Naive thymus-derived CD4-positive, alpha-beta T cell (primary cell): ENCODE results near the gene VMAC. TPM values are rescaled to one million over a fixed set of nuclear protein-coding genes. Genes with fewer than 3 reads are reported as not detected.

ENCODE experiments used
- ATAC-seq: fragments of 150-1000 bp; cut with Tn5 transposase; 2 replicates; pipeline ENCODE4 v1.10.0; 2021; ENCODE audit warnings: mild to moderate bottlenecking, moderate library complexity
- CTCF ChIA-PET: fragments of 350-600 bp; sonication (Branson Sonifier 250); formaldehyde crosslinking; loops from one replicate; lab custom pipeline; 2021; ENCODE audit warnings: antibody characterized with exemption; lab: Charles Lee
- POLR2A ChIA-PET: fragments of 350-600 bp; sonication (Branson Sonifier 250); formaldehyde crosslinking; loops from one replicate; lab custom pipeline; 2021; ENCODE audit warnings: antibody characterized with exemption, inconsistent platforms; lab: Charles Lee
- DNase-seq, 9 donors: peaks; one replicate each; pipeline versions ENCODE4 v3.0.0 to v3.0.0-alpha.2; 2020 to 2022; ENCODE audit warnings: mixed read lengths in 1 of 9
- H3K27ac ChIP-seq: one replicate; pipeline ENCODE4 v1.7.0; 2013; ENCODE audit warnings: mild to moderate bottlenecking, low read depth, low read length, moderate library complexity
- H3K27me3 ChIP-seq, 2 donors: one replicate each; pipeline ENCODE4 v1.7.0; 2013; ENCODE audit warnings: low read length in 2 of 2, mild to moderate bottlenecking in 2 of 2, moderate library complexity in 2 of 2; ENCODE audit not compliant: control insufficient read depth in 2 of 2, insufficient read depth in 2 of 2
- H3K36me3 ChIP-seq, 3 experiments: 1 replicate in 2 of 3; 2 replicates in 1 of 3; pipeline ENCODE4 v1.7.0; 2013; ENCODE audit warnings: low read length in 3 of 3, mild to moderate bottlenecking in 3 of 3, moderate library complexity in 1 of 3; ENCODE audit not compliant: insufficient read depth in 3 of 3, control insufficient read depth in 2 of 3
- H3K4me1 ChIP-seq, 2 donors: one replicate each; pipeline ENCODE4 v1.7.0; 2013; ENCODE audit warnings: low read length in 2 of 2, mild to moderate bottlenecking in 2 of 2, moderate library complexity in 1 of 2; ENCODE audit not compliant: control insufficient read depth in 2 of 2, insufficient read depth in 2 of 2
- H3K4me3 ChIP-seq: 2 replicates; pipeline ENCODE4 v1.7.0; 2013; ENCODE audit warnings: mild to moderate bottlenecking, low read length
- H3K9me3 ChIP-seq, 3 experiments: 1 replicate in 2 of 3; 2 replicates in 1 of 3; pipeline ENCODE4 v1.7.0; 2013; ENCODE audit warnings: low read length in 3 of 3; ENCODE audit not compliant: control insufficient read depth in 2 of 3
- H3K27ac Mint-ChIP-seq, 9 donors: one replicate each; pipeline ENCODE4 v1.8.0; 2020 to 2022; ENCODE audit warnings: mixed read lengths in 9 of 9, mild to moderate bottlenecking in 8 of 9, moderate library complexity in 5 of 9, inconsistent platforms in 2 of 9
- H3K27me3 Mint-ChIP-seq, 5 donors: one replicate each; pipeline ENCODE4 v1.8.0; 2021 to 2022; ENCODE audit warnings: mixed read lengths in 5 of 5, mild to moderate bottlenecking in 1 of 5
- H3K36me3 Mint-ChIP-seq, 5 donors: one replicate each; pipeline ENCODE4 v1.8.0; 2020 to 2022; ENCODE audit warnings: mixed read lengths in 5 of 5, mild to moderate bottlenecking in 3 of 5, inconsistent platforms in 1 of 5
- H3K4me1 Mint-ChIP-seq, 7 donors: one replicate each; pipeline ENCODE4 v1.8.0; 2020 to 2022; ENCODE audit warnings: mixed read lengths in 7 of 7, mild to moderate bottlenecking in 3 of 7, inconsistent platforms in 1 of 7
- H3K4me3 Mint-ChIP-seq, 10 donors: one replicate each; pipeline ENCODE4 v1.8.0; 2020 to 2022; ENCODE audit warnings: mild to moderate bottlenecking in 10 of 10, mixed read lengths in 10 of 10, moderate library complexity in 6 of 10, inconsistent platforms in 2 of 10
- H3K9me3 Mint-ChIP-seq, 11 donors: one replicate each; pipeline ENCODE4 v1.8.0; 2020 to 2022; ENCODE audit warnings: mixed read lengths in 11 of 11, mild to moderate bottlenecking in 4 of 11, inconsistent platforms in 1 of 11, moderate library complexity in 1 of 11
- intact Hi-C, 2 donors: fragments of 100-400 bp; cut with micrococcal nuclease; formaldehyde crosslinking; loops; one replicate each; pipeline ENCODE4 v1.15.1; 2023
- polyA plus RNA-seq, 2 donors: library from polyadenylated mRNA; unstranded; fragments of 300-500 nt; fragmentation: Illumina TruSeq; gene quantifications; one replicate each; pipeline ENCODE4 v1.2.3, GENCODE V29; 2021
- total RNA-seq, 6 experiments: library from RNA in 5 of 6; stranded (reverse) in 5 of 6; gene quantifications; 1 replicate in 5 of 6; 2 replicates in 1 of 6; pipeline ENCODE4 v1.2.3 and lab custom pipeline; 2021 to 2026

VMAC gene
- total and polyA plus RNA-seq, 7 experiments from 2014 or later, result 6.3 to 39.4 (median 24.3) TPM

GRCh38 chr19:5937550-5937949, 32.9 kb downstream of the VMAC start:
- no peak for ATAC-seq
- no peak for DNase-seq
- POLR2A ChIA-PET, result interaction anchor here (1.1 to 3.8 kb wide), 2 partner anchors 12 to 15 kb away, joined by 3 to 13 read pairs; no protein-coding TSS in a partner anchor
- no peak overlapping the region for H3K4me3 ChIP-seq
- no peaks in the 10 kb centered on the region for H3K27me3 ChIP-seq
- no peaks in the 10 kb centered on the region for H3K9me3 ChIP-seq
- Mint-ChIP-seq H3K27ac (peak overlapping the region in 3 of 9 donors; percentile 21 to 34 (median 21)), H3K4me1 (peaks cover 0 to 13% (median 6%) of the 10 kb centered on the region in 7 donors), H3K9me3 (no peaks in the 10 kb centered on the region), H3K27me3 (no peaks in the 10 kb centered on the region), H3K4me3 (no peak overlapping the region), H3K36me3 (peaks cover 0 to 27% (median 4%) of the 10 kb centered on the region in 5 donors)
- peaks cover 0 to 87% (median 13%) of the 10 kb centered on the region in 3 experiments for H3K36me3 ChIP-seq
- intact Hi-C loops, result no loop called here
- no peaks in the 10 kb centered on the region for H3K4me1 ChIP-seq
- CTCF ChIA-PET, result interaction anchor here (0.9 kb wide), 1 partner anchor 30 kb away, joined by 4 read pairs; no protein-coding TSS in a partner anchor
- H3K27ac ChIP-seq, result no peak overlapping the region

GRCh38 chr19:5940260-5941208, 35.9 kb downstream of the VMAC start:
- H3K27ac Mint-ChIP-seq, result no peak overlapping the region
- ChIA-PET CTCF (interaction anchor here (1.1 kb wide), 1 partner anchor 185 kb away, joined by 3 read pairs; no protein-coding TSS in a partner anchor), POLR2A (no interaction called here)

GRCh38 chr19:5941673-5942072, 37.0 kb downstream of the VMAC start:
- Histone ChIP-seq H3K4me3 (no peak overlapping the region), H3K4me1 (peaks cover 0 to 2% of the 10 kb centered on the region in 2 donors), H3K27ac (no peak overlapping the region), H3K9me3 (no peaks in the 10 kb centered on the region), H3K27me3 (no peaks in the 10 kb centered on the region), H3K36me3 (peaks cover 0 to 56% (median 8%) of the 10 kb centered on the region in 3 experiments)
- Mint-ChIP-seq H3K27me3 (no peaks in the 10 kb centered on the region), H3K27ac (peak overlapping the region in 1 of 9 donors; percentile 9), H3K4me1 (peaks cover 8 to 40% (median 26%) of the 10 kb centered on the region in 7 donors), H3K4me3 (no peak overlapping the region), H3K36me3 (peaks cover 0 to 25% (median 3%) of the 10 kb centered on the region in 5 donors), H3K9me3 (no peaks in the 10 kb centered on the region)
- ChIA-PET CTCF (no interaction called here), POLR2A (no interaction called here)
- intact Hi-C loops, result no loop called here
- no peak for DNase-seq
- no peak for ATAC-seq

More at GRCh38 chr19:5940260-5941208, 35.9 kb downstream of the VMAC start:
- Histone ChIP-seq H3K36me3 (peaks cover 0 to 62% (median 8%) of the 10 kb centered on the region in 3 experiments), H3K27me3 (no peaks in the 10 kb centered on the region), H3K4me1 (no peaks in the 10 kb centered on the region), H3K4me3 (no peak overlapping the region), H3K9me3 (no peaks in the 10 kb centered on the region), H3K27ac (no peak overlapping the region)
- intact Hi-C loops, result no loop called here
- ATAC-seq, result no peak
- peaks cover 0 to 27% (median 3%) of the 10 kb centered on the region in 5 donors for H3K36me3 Mint-ChIP-seq
- H3K4me1 Mint-ChIP-seq, result peaks cover 7 to 32% (median 14%) of the 10 kb centered on the region in 7 donors
- H3K27me3 Mint-ChIP-seq, result no peaks in the 10 kb centered on the region
- H3K4me3 Mint-ChIP-seq, result no peak overlapping the region
- no peaks in the 10 kb centered on the region for H3K9me3 Mint-ChIP-seq
- DNase-seq, result no peak

GRCh38 chr19:5943045-5943444, 38.4 kb downstream of the VMAC start:
- no peak for DNase-seq
- peaks cover 0 to 43% (median 8%) of the 10 kb centered on the region in 3 experiments for H3K36me3 ChIP-seq
- Mint-ChIP-seq H3K27me3 (no peaks in the 10 kb centered on the region), H3K4me1 (peaks cover 17 to 54% (median 36%) of the 10 kb centered on the region in 7 donors), H3K9me3 (no peaks in the 10 kb centered on the region), H3K27ac (peak overlapping the region in 1 of 9 donors; percentile 42), H3K4me3 (no peak overlapping the region), H3K36me3 (peaks cover 0 to 21% (median 0%) of the 10 kb centered on the region in 5 donors)
- H3K27ac ChIP-seq, result no peak overlapping the region
- H3K9me3 ChIP-seq, result no peaks in the 10 kb centered on the region
- no peaks in the 10 kb centered on the region for H3K27me3 ChIP-seq
- H3K4me1 ChIP-seq, result peaks cover 3 to 16% of the 10 kb centered on the region in 2 donors
- no peak overlapping the region for H3K4me3 ChIP-seq
- no peak for ATAC-seq
- ChIA-PET POLR2A (no interaction called here), CTCF (no interaction called here)
- intact Hi-C loops, result no loop called here

GRCh38 chr19:5943623-5944022, 39.0 kb downstream of the VMAC start:
- CTCF ChIA-PET, result no interaction called here
- ATAC-seq, result no peak
- Histone ChIP-seq H3K9me3 (no peaks in the 10 kb centered on the region), H3K36me3 (peaks cover 0 to 38% (median 8%) of the 10 kb centered on the region in 3 experiments), H3K27ac (no peak overlapping the region), H3K4me1 (peaks cover 9 to 21% of the 10 kb centered on the region in 2 donors), H3K27me3 (no peaks in the 10 kb centered on the region), H3K4me3 (no peak overlapping the region)
- Mint-ChIP-seq H3K4me3 (no peak overlapping the region), H3K9me3 (no peaks in the 10 kb centered on the region), H3K36me3 (peaks cover 0 to 21% (median 0%) of the 10 kb centered on the region in 5 donors), H3K27me3 (no peaks in the 10 kb centered on the region), H3K27ac (peak overlapping the region in 2 of 9 donors; percentile 38 to 56), H3K4me1 (peaks cover 21 to 59% (median 40%) of the 10 kb centered on the region in 7 donors)
- POLR2A ChIA-PET, result no interaction called here
- DNase-seq, result no peak
- intact Hi-C loops, result no loop called here

GRCh38 chr19:5947435-5947834, 42.8 kb downstream of the VMAC start:
- Mint-ChIP-seq H3K27me3 (no peaks in the 10 kb centered on the region), H3K36me3 (peaks cover 0 to 11% (median 4%) of the 10 kb centered on the region in 5 donors), H3K4me3 (peak overlapping the region in 9 of 10 donors; percentile 16 to 82 (median 60)), H3K4me1 (peaks cover 57 to 88% (median 77%) of the 10 kb centered on the region in 7 donors), H3K27ac (peak overlapping the region in 7 of 9 donors; percentile 64 to 99 (median 89)), H3K9me3 (no peaks in the 10 kb centered on the region)
- DNase-seq (no peak), ATAC-seq (peak; percentile 68)
- CTCF ChIA-PET, result interaction anchor here (1.8 to 3.6 kb wide), 2 partner anchors 20 to 75 kb away, joined by 6 to 21 read pairs; no protein-coding TSS in a partner anchor
- H3K4me3 ChIP-seq, result no peak overlapping the region
- POLR2A ChIA-PET, result interaction anchor here (1.8 to 7.1 kb wide), 3 partner anchors 10 to 43 kb away, joined by 6 to 89 read pairs (median 11); partner anchors contain the start of genes NDUFA11 and VMAC
- H3K27ac ChIP-seq, result no peak overlapping the region
- H3K36me3 ChIP-seq, result peaks cover 0 to 8% (median 0%) of the 10 kb centered on the region in 3 experiments
- no peaks in the 10 kb centered on the region for H3K27me3 ChIP-seq
- peaks cover 28 to 59% of the 10 kb centered on the region in 2 donors for H3K4me1 ChIP-seq
- no peaks in the 10 kb centered on the region for H3K9me3 ChIP-seq
- intact Hi-C loops, result no loop called here
